Activated B cell treated with CpG ODN at 0.5 μM for 24 hours (primary cell): Measurements from ENCODE around the gene OBSCN. TPM values are rescaled to one million over a fixed set of nuclear protein-coding genes. Genes with fewer than 3 reads are reported as not detected.

Source experiments
- ATAC-seq: fragments of 200-7000 bp; cut with Tn5 transposase; one replicate; pipeline ENCODE4 v1.10.0; 2021; ENCODE audit warnings: low read depth, mild to moderate bottlenecking, moderate library complexity
- CTCF ChIA-PET: fragments of 350-600 bp; sonication (Branson Sonifier 250); formaldehyde crosslinking; loops from one replicate; lab custom pipeline; 2021; ENCODE audit warnings: antibody characterized with exemption; lab: Charles Lee
- POLR2A ChIA-PET: fragments of 350-600 bp; sonication (Branson Sonifier 250); formaldehyde crosslinking; loops from one replicate; lab custom pipeline; 2021; ENCODE audit warnings: antibody characterized with exemption; lab: Charles Lee
- DNase-seq: peaks from one replicate; pipeline ENCODE4 v3.0.0; 2022
- H3K27ac Mint-ChIP-seq: one replicate; pipeline ENCODE4 v1.8.0; 2020; ENCODE audit warnings: mixed read lengths
- H3K27me3 Mint-ChIP-seq: one replicate; pipeline ENCODE4 v1.8.0; 2021; ENCODE audit warnings: mixed read lengths
- H3K36me3 Mint-ChIP-seq: one replicate; pipeline ENCODE4 v1.8.0; 2021; ENCODE audit warnings: low read depth, mixed read lengths
- H3K4me1 Mint-ChIP-seq: one replicate; pipeline ENCODE4 v1.8.0; 2021; ENCODE audit warnings: mixed read lengths
- H3K4me3 Mint-ChIP-seq: one replicate; pipeline ENCODE4 v1.8.0; 2020; ENCODE audit warnings: mild to moderate bottlenecking, mixed read lengths
- H3K9me3 Mint-ChIP-seq: one replicate; pipeline ENCODE4 v1.8.0; 2020; ENCODE audit warnings: mixed read lengths
- CTCF ChIP-seq: fragments of 200-600 bp; IDR thresholded peaks from one replicate; pipeline ENCODE4 v1.8.0; 2022; ENCODE audit warnings: antibody characterized with exemption, mild to moderate bottlenecking
- intact Hi-C: fragments of 100-400 bp; cut with micrococcal nuclease; formaldehyde crosslinking; loops from one replicate; pipeline ENCODE4 v1.15.1; 2024
- total RNA-seq: library from RNA; stranded (reverse); gene quantifications from 2 replicates; pipeline ENCODE4 v1.2.3, GENCODE V29; 2022

The OBSCN gene
- total RNA-seq, 1 donor from 2014 or later: 19.8 TPM

GRCh38 chr1:228428412-228428811 lies 220.6 kb downstream of the OBSCN start:
- ChIA-PET POLR2A (no interaction called here), CTCF (no interaction called here)
- ATAC-seq (no peak), DNase-seq (no peak)
- Mint-ChIP-seq H3K4me1 (no peaks in the 10 kb centered on the region), H3K27me3 (peaks cover 40% of the 10 kb centered on the region), H3K27ac (no peak overlapping the region), H3K36me3 (no peaks in the 10 kb centered on the region), H3K9me3 (no peaks in the 10 kb centered on the region), H3K4me3 (no peak overlapping the region)
- intact Hi-C loops: no loop called here
- TF ChIP-seq CTCF: no peak

Other genes with a start within 250 kb of the OBSCN start
- not detected in 2 replicates for gene WNT3A, start 201.0 kb upstream of the OBSCN start, total RNA-seq
- gene ARF1, start 125.3 kb upstream of the OBSCN start, total RNA-seq: 209 and 213 TPM in 2 replicates
- 11.9 and 13.3 TPM in 2 replicates for gene C1orf35, start 104.7 kb upstream of the OBSCN start, total RNA-seq
- 34.0 and 34.3 TPM in 2 replicates for gene MRPL55, start 98.7 kb upstream of the OBSCN start, total RNA-seq
- gene GUK1, start 67.8 kb upstream of the OBSCN start, total RNA-seq: 104 and 119 TPM in 2 replicates
- 0.24 and 0.35 TPM in 2 replicates for gene GJC2, start 58.1 kb upstream of the OBSCN start, total RNA-seq
- gene IBA57, start 42.2 kb upstream of the OBSCN start, total RNA-seq: 10.8 and 14.5 TPM in 2 replicates
- 39.5 and 41.5 TPM in 2 replicates for gene TRIM11, start 198.8 kb downstream of the OBSCN start, total RNA-seq
- gene TRIM17, start 208.8 kb downstream of the OBSCN start, total RNA-seq: not detected in 2 replicates